GM12878 (cell line): ENCODE results near the gene LYPD5. TPM values are rescaled to one million over a fixed set of nuclear protein-coding genes. Genes with fewer than 3 reads are reported as not detected.

Experiments
- ATAC-seq: fragments of 200-7000 bp; cut with Tn5 transposase; 3 replicates; pipeline ENCODE4 v1.9.1; 2020; ENCODE audit warnings: mild to moderate bottlenecking, moderate library complexity
- BruUV-seq: library from RNA; stranded (reverse); fragments of 400-500 nt; replicated peaks from 2 replicates; lab custom pipeline; 2021; lab: Mats Ljungman, UMichigan
- CTCF ChIA-PET: fragments of 300-600 bp; sonication (Branson Sonifier 250); formaldehyde crosslinking; extraction: SDS; loops from one replicate; lab custom pipeline; 2021; ENCODE audit warnings: inconsistent platforms; lab: Yijun Ruan, JAX
- POLR2A ChIA-PET: fragments of 350-600 bp; formaldehyde crosslinking; extraction: SDS; loops from one replicate; lab custom pipeline; 2021; ENCODE audit warnings: inconsistent platforms; lab: Charles Lee
- RAD21 ChIA-PET: fragments of 300-600 bp; sonication (Branson Sonifier 250); formaldehyde crosslinking; loops from one replicate; lab custom pipeline; 2023; ENCODE audit warnings: antibody characterized with exemption; ENCODE audit not compliant: unreplicated experiment; lab: Charles Lee
- SMC1A ChIA-PET: fragments of 300-600 bp; sonication (Branson Sonifier 250); formaldehyde crosslinking; loops from one replicate; lab custom pipeline; 2023; ENCODE audit not compliant: unreplicated experiment, uncharacterized antibody; lab: Charles Lee
- DNase-seq: peaks from one replicate; pipeline ENCODE4 v3.0.0-alpha.2; 2011; ENCODE audit warnings: low read depth, low spot score
- FAIRE-seq: peaks from 3 replicates; lab custom pipeline; 2011; peaks lifted over from hg19 to GRCh38; lab: Jason Lieb, UNC
- H2AFZ ChIP-seq: 2 replicates; pipeline ENCODE4 v1.6.0; 2011; ENCODE audit warnings: low read depth, low read length, control low read depth; ENCODE audit not compliant: control insufficient read depth
- H3K27ac ChIP-seq: 2 replicates; pipeline ENCODE4 v1.5.1; 2011; ENCODE audit warnings: control low read depth; ENCODE audit not compliant: control insufficient read depth, insufficient read depth
- H3K27me3 ChIP-seq, 2 experiments: replicated peaks in 1 of 2; 2 replicates each; pipeline versions ENCODE4 v1.6.0 to v1.6.1; 2011; ENCODE audit warnings: low read length in 1 of 2; ENCODE audit not compliant: control insufficient read depth in 2 of 2, insufficient read depth in 2 of 2
- H3K36me3 ChIP-seq, 2 experiments: 2 replicates each; pipeline ENCODE4 v1.5.1; 2011; ENCODE audit warnings: low read length in 1 of 2; ENCODE audit not compliant: control insufficient read depth in 2 of 2, insufficient read depth in 2 of 2
- H3K4me1 ChIP-seq: 2 replicates; pipeline ENCODE4 v1.6.1; 2011; ENCODE audit warnings: mild to moderate bottlenecking, low read length, moderate library complexity, mixed read lengths; ENCODE audit not compliant: control insufficient read depth, insufficient read depth
- H3K4me2 ChIP-seq: 2 replicates; pipeline ENCODE4 v1.6.0; 2011; ENCODE audit warnings: control low read depth; ENCODE audit not compliant: control insufficient read depth, insufficient read depth
- H3K4me3 ChIP-seq: fragments of 200-600 bp; sonication (generic); 2 replicates; pipeline ENCODE4 v1.5.1; 2016
- H3K79me2 ChIP-seq: 2 replicates; pipeline ENCODE4 v1.6.0; 2011; ENCODE audit warnings: low read length; ENCODE audit not compliant: control insufficient read depth, insufficient read depth
- H3K9ac ChIP-seq: 2 replicates; pipeline ENCODE4 v1.8.0; 2011; ENCODE audit warnings: low read length, control low read depth, mixed read lengths; ENCODE audit not compliant: control insufficient read depth, insufficient read depth
- H3K9me3 ChIP-seq: replicated peaks from 3 replicates; pipeline ENCODE4 v1.5.1; 2011; ENCODE audit warnings: mild to moderate bottlenecking, low read length; ENCODE audit not compliant: control insufficient read depth, insufficient read depth
- H4K20me1 ChIP-seq: 2 replicates; pipeline ENCODE4 v1.6.0; 2011; ENCODE audit not compliant: control insufficient read depth, insufficient read depth
- CBFB ChIP-seq: IDR thresholded peaks from 2 replicates; pipeline ENCODE4 v1.6.1; 2016; ENCODE audit warnings: antibody characterized with exemption, low read depth
- CHD1 ChIP-seq: IDR thresholded peaks from 2 replicates; pipeline ENCODE4 v1.6.1; 2012; ENCODE audit warnings: low read depth, low read length, improper control_type of control experiment
- EED ChIP-seq: sonication (generic); IDR thresholded peaks from 2 replicates; pipeline ENCODE4 v1.6.1; 2016; ENCODE audit warnings: antibody characterized with exemption, low read depth
- HDGF ChIP-seq: fragments of 450-650 bp; IDR thresholded peaks from 2 replicates; pipeline ENCODE4 v1.6.1; 2016; ENCODE audit warnings: antibody characterized with exemption
- MAX ChIP-seq: IDR thresholded peaks from 2 replicates; pipeline ENCODE4 v1.6.1; 2012; ENCODE audit warnings: low read depth, low read length, improper control_type of control experiment
- NR2F1 ChIP-seq: fragments of 450-650 bp; conservative IDR thresholded peaks from 2 replicates; pipeline ENCODE4 v1.6.1; 2017; ENCODE audit warnings: mild to moderate bottlenecking
- RFX5 ChIP-seq: IDR thresholded peaks from 2 replicates; pipeline ENCODE4 v1.6.1; 2011; ENCODE audit warnings: low read depth, low read length, improper control_type of control experiment
- RUNX3 ChIP-seq: IDR thresholded peaks from 2 replicates; pipeline ENCODE4 v1.6.1; 2012; ENCODE audit warnings: low read length, inconsistent platforms
- TARDBP ChIP-seq: IDR thresholded peaks from 2 replicates; pipeline ENCODE4 v1.6.1; 2016; ENCODE audit warnings: borderline replicate concordance
- TCF12 ChIP-seq: IDR thresholded peaks from 2 replicates; pipeline ENCODE4 v1.6.1; 2011; ENCODE audit warnings: low read depth, mild to moderate bottlenecking, low read length
- YBX1 ChIP-seq: fragments of 450-650 bp; IDR thresholded peaks from 2 replicates; pipeline ENCODE4 v1.6.1; 2016; ENCODE audit warnings: antibody characterized with exemption
- ZBTB33 ChIP-seq: fragments of 450-650 bp; IDR thresholded peaks from 2 replicates; pipeline ENCODE4 v1.6.1; 2017; ENCODE audit warnings: mild to moderate bottlenecking
- ZZZ3 ChIP-seq: IDR thresholded peaks from 2 replicates; pipeline ENCODE4 v1.6.1; 2011; ENCODE audit warnings: low read depth; ENCODE audit not compliant: control insufficient read depth, insufficient read length
- WGBS: methylation state at CpG from one replicate; pipeline ENCODE4 v1.1.6; 2016; ENCODE audit warnings: low lambda C conversion rate; ENCODE audit not compliant: insufficient replicate concordance, insufficient coverage; ENCODE audit errors: missing lambda C conversion rate; 5-methylcytosine and 5-hydroxymethylcytosine counted together
- in situ Hi-C: fragments of 300-500 bp; cut with MboI; formaldehyde crosslinking; loops from 9 replicates; pipeline ENCODE4 v1.14.3; 2018; ENCODE audit warnings: mixed read lengths
- intact Hi-C: fragments of 100-400 bp; cut with micrococcal nuclease; formaldehyde crosslinking; loops from one replicate; pipeline ENCODE4 v1.14.2; 2022; ENCODE audit not compliant: unreplicated experiment
- polyA plus RNA-seq, 11 experiments: library from polyadenylated mRNA; depleted of rRNA in 4 of 11; unstranded in 6 of 11; stranded (reverse) in 5 of 11; fragments of >200 nt; fragmentation: Nextera tagmentation in 4 of 11; fragmentation: Illumina TruSeq in 1 of 11; extraction: Ambion mirVana in 4 of 11; extraction: Trizol in 1 of 11; gene quantifications; 1 replicate in 1 of 11; 2 replicates in 10 of 11; pipeline versions ENCODE4 v1.2.1 to v1.2.3, GENCODE V29; 2011 to 2016; ENCODE audit warnings: inconsistent platforms in 2 of 11, missing spikeins in 2 of 11, low read depth in 1 of 11
- total RNA-seq, 4 experiments: library from RNA; depleted of rRNA in 3 of 4; stranded (reverse); fragments of >200 nt in 3 of 4; fragmentation: Illumina TruSeq in 1 of 4; extraction: Trizol in 1 of 4; gene quantifications; 2 replicates each; pipeline versions ENCODE4 v1.2.1 to v1.2.3, GENCODE V29; 2013 to 2021
- TF ChIP-seq, protein P1 (sequence below), 3 experiments: IDR thresholded peaks in 2 of 3; conservative IDR thresholded peaks in 1 of 3; 2 replicates each; pipeline ENCODE4 v1.5.1; 2011; ENCODE audit warnings: low read depth in 3 of 3, low read length in 3 of 3, mild to moderate bottlenecking in 3 of 3, control low read depth in 2 of 3, moderate library complexity in 2 of 3, inconsistent platforms in 1 of 3, mixed read lengths in 1 of 3; ENCODE audit not compliant: control insufficient read depth in 2 of 3, insufficient read depth in 1 of 3; ENCODE audit errors: extremely low read depth in 1 of 3
- TF ChIP-seq, protein P2 (sequence below): IDR thresholded peaks from 2 replicates; pipeline ENCODE4 v1.6.1; 2012; ENCODE audit warnings: low read length, inconsistent platforms

LYPD5 gene
- total and polyA plus RNA-seq, 10 of the 15 experiments (the other 5 are each of a cell fraction or from before 2014, with no cell fraction given), result 0.04 to 2.2 (median 0.69) TPM; not detected in 1

DNA sequence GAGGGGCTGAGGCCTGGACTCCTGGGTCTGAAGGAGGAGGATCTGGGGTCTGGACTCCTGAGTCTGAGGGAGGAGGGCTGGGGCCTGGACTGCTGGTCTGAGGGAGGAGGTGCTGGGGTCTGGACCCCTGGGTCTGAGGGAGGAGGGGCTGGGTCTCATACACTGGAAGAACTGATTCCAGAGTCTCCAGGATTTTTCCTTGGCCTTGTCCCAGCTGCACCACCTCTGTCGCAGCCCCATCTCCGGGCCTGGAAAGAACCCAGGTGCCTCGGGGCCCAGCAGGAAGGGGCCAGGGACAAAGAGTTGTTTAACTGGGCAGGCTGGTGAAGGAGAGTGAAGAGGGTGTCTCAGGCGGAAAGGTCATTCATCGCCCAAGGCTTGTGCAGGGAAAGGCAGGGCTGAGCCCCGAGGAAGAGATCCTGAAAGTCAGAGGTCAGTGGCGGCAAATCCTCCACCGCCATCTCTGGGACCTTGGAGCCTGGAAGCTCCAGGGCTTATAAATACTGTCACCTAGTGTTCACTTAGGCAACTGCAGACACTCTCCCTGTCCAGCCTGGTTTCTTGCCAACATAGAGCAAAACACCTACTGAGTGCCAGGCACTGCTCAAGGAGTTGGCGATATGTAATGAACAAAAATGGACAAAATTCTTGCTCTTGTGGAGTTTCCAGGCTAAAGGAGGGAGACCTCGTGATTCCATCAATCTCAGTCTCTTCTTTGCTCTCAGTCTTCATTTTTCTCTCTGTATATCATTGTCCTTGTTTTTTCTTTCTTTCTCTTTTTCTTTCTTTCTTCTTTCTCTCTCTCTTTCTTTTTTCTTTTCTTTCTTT lies 17.1 kb downstream of the LYPD5 start (continued):
- TF ChIP-seq, protein P1, sequence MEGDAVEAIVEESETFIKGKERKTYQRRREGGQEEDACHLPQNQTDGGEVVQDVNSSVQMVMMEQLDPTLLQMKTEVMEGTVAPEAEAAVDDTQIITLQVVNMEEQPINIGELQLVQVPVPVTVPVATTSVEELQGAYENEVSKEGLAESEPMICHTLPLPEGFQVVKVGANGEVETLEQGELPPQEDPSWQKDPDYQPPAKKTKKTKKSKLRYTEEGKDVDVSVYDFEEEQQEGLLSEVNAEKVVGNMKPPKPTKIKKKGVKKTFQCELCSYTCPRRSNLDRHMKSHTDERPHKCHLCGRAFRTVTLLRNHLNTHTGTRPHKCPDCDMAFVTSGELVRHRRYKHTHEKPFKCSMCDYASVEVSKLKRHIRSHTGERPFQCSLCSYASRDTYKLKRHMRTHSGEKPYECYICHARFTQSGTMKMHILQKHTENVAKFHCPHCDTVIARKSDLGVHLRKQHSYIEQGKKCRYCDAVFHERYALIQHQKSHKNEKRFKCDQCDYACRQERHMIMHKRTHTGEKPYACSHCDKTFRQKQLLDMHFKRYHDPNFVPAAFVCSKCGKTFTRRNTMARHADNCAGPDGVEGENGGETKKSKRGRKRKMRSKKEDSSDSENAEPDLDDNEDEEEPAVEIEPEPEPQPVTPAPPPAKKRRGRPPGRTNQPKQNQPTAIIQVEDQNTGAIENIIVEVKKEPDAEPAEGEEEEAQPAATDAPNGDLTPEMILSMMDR (IDR thresholded peaks at IDR 0.05 in 2 of 3, conservative IDR thresholded peaks at IDR 0.05 in 1 of 3; ENCODE audit: control insufficient read depth in 2 of 3, extremely low read depth in 1 of 3, insufficient read depth in 1 of 3, low read depth in 3 of 3, low read length in 3 of 3), result peak; percentile 98 to 100 (median 100); a peak in 5 of 6 replicates
- TF ChIP-seq, all 136 proteins: peak for 23

DNA sequence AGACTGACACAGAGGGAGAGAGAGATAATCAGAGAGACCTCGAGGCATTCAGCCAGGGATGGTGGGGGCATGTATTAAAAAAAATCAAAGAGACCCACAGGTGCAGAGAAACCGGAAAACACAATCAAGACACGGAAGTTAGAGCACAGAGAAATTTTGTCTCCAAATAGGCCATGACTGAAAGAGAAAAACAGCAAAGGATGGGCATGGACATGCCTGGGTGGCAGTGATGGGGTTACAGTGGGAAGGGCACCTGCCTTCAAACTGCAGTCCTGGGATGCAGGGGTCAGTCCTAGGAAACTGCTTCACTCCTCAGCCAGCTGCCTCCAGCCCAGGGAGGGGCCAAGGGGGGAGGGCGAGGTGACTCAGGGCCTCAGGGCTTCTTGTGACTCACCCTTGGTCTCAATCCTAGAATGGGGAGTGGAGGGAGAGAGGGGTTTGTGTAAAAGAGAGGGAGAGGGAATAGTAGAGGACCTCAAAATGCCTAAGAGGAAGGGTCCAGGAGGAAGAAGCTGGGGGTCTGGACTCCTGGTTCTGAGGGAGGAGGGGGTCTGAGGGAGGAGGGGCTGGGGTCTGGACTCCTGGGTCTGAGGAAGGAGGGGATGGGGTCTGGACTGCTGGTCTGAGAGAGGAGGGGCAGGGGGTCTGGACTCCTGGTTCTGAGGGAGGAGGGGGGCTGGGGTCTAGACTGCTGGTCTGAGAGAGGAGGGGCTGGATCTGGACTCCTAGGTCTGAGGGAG lies 17.8 kb downstream of the LYPD5 start:
- Histone ChIP-seq H3K4me1 (peaks cover 46% of the 10 kb centered on the region), H3K4me3 (no peak overlapping the region), H3K4me2 (peak overlapping the region; percentile 71), H3K79me2 (peaks cover 21% of the 10 kb centered on the region), H3K9ac (peak overlapping the region; percentile 15; the same call in 1 of the 2 replicates), H3K27me3 (no peaks in the 10 kb centered on the region), H4K20me1 (no peaks in the 10 kb centered on the region), H3K27ac (peak overlapping the region; percentile 74), H3K36me3 (no peaks in the 10 kb centered on the region), H3K9me3 (no peaks in the 10 kb centered on the region), H2AFZ (peak overlapping the region; percentile 87)
- ChIA-PET POLR2A (interaction anchor here (0.9 to 1.0 kb wide), 2 partner anchors 21 to 41 kb away, joined by 3 read pairs; no protein-coding TSS in a partner anchor), CTCF (interaction anchor here (0.6 to 3.4 kb wide), 14 partner anchors 9 to 1933 kb away, joined by 3 to 28 read pairs (median 4); no protein-coding TSS in a partner anchor), SMC1A (interaction anchor here (0.7 to 1.5 kb wide), 7 partner anchors 14 to 229 kb away, joined by 3 to 27 read pairs (median 3); no protein-coding TSS in a partner anchor), RAD21 (interaction anchor here (0.6 to 2.4 kb wide), 12 partner anchors 25 to 257 kb away, joined by 3 to 42 read pairs (median 4); partner anchors contain the start of gene SMG9)
- DNase-seq (no peak), FAIRE-seq (no peak), ATAC-seq (peak; percentile 32)
- no TSS peak for BruUV-seq
- intact Hi-C loops (loop anchor here (10.0 kb wide), 1 partner anchor 340 kb away; no protein-coding TSS in a partner anchor), in situ Hi-C loops (no loop called here)
- 2% methylated on average over 4 of the region's 4 CpGs for WGBS
- TF ChIP-seq CBFB (no peak), HDGF (no peak), ZBTB33 (no peak), EED (peak; percentile 81), RUNX3 (peak; percentile 55; the same call in 1 of the 2 replicates), YBX1 (no peak), TARDBP (no peak), CHD1 (no peak), TCF12 (0 out of 2 replicates have a peak, but pooled peaks have one; percentile 29), MAX (no peak), ZZZ3 (no peak), NR2F1 (no peak), RFX5 (no peak)
- TF ChIP-seq, protein P2, sequence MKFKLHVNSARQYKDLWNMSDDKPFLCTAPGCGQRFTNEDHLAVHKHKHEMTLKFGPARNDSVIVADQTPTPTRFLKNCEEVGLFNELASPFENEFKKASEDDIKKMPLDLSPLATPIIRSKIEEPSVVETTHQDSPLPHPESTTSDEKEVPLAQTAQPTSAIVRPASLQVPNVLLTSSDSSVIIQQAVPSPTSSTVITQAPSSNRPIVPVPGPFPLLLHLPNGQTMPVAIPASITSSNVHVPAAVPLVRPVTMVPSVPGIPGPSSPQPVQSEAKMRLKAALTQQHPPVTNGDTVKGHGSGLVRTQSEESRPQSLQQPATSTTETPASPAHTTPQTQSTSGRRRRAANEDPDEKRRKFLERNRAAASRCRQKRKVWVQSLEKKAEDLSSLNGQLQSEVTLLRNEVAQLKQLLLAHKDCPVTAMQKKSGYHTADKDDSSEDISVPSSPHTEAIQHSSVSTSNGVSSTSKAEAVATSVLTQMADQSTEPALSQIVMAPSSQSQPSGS, result no peak; the same call in 1 of the 2 replicates
